ENCODE data around the gene NECAB2. TPM values are rescaled to one million over a fixed set of nuclear protein-coding genes. Genes with fewer than 3 reads are reported as not detected.

NECAB2 gene
- polyA plus RNA-seq, 2 of the 4 experiments (the other 2 are of a cell fraction) = 1.1 to 1.4 TPM

GRCh38 chr16:83980794-83981193 lies 12.8 kb downstream of the NECAB2 start:
- FAIRE-seq = no peak
- TF ChIP-seq EHF (CRISPR knock-in tag; IDR thresholded peaks at IDR 0.05) = no peak
- TF ChIP-seq NFE2L2 (conservative IDR thresholded peaks at IDR 0.05; ENCODE audit: low read length) = no peak
- TF ChIP-seq GATA3 (IDR thresholded peaks at IDR 0.05; ENCODE audit: borderline replicate concordance) = no peak
- no peak for TF ChIP-seq HDAC2 (IDR thresholded peaks at IDR 0.05)
- ChIA-PET CTCF (interaction anchor here (1.2 to 1.3 kb wide), 2 partner anchors 11 to 28 kb away, joined by 3 to 5 read pairs; no protein-coding TSS in a partner anchor), POLR2A (no interaction called here)
- WGBS (ENCODE audit: missing lambda C conversion rate) = 94% methylated on average over 2 of the region's 2 CpGs
- Histone ChIP-seq H3K27ac (no peak overlapping the region), H3K4me1 (no peaks in the 10 kb centered on the region), H3K4me3 (no peak overlapping the region), H3K4me2 (no peak overlapping the region), H3K9me3 (peaks cover 17% of the 10 kb centered on the region; the same call in 2 of the 3 replicates)
- no peak for ATAC-seq
- DNase-seq (ENCODE audit: low read depth in 1 of 2, low spot score in 1 of 2) = no peak

DNA sequence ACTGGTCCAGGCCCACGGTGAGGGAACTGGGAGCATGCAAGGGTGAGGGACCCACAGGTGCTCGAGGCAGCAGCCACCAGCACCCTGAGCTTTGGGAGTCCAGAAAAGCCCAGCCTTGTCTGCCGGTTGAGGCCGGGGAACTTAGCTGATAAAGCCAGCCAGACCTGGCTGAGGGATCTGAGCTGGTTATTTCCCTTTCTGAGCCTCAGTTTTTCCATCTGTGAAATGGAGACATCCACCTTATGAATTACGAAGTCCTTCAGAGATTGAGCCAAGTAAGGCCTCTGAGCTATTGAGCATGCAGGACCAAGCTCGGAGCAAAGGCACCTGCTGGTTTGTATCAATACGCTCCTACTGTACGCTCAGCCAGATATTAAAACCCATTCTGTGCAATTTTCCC lies 13.8 kb downstream of the NECAB2 start:
- Histone ChIP-seq H3K27ac (no peak overlapping the region), H3K4me2 (no peak overlapping the region), H3K4me1 (no peaks in the 10 kb centered on the region), H3K4me3 (no peak overlapping the region), H3K9me3 (peaks cover 17% of the 10 kb centered on the region; the same call in 2 of the 3 replicates)
- 95% methylated on average over 8 of the region's 8 CpGs for WGBS (ENCODE audit: missing lambda C conversion rate)
- ChIA-PET CTCF (interaction anchor here (1.3 to 1.8 kb wide), 2 partner anchors 10 to 28 kb away, joined by 5 read pairs; no protein-coding TSS in a partner anchor), POLR2A (no interaction called here)
- DNase-seq (ENCODE audit: low read depth in 1 of 2, low spot score in 1 of 2) (no peak), ATAC-seq (no peak), FAIRE-seq (no peak)
- no peak for TF ChIP-seq EHF (CRISPR knock-in tag; IDR thresholded peaks at IDR 0.05)
- no peak for TF ChIP-seq CBX8 (IDR thresholded peaks at IDR 0.05)
- no peak for TF ChIP-seq GATA3 (IDR thresholded peaks at IDR 0.05; ENCODE audit: borderline replicate concordance)
- no peak for TF ChIP-seq PHF8 (IDR thresholded peaks at IDR 0.05; ENCODE audit: borderline replicate concordance, low read depth)
- TF ChIP-seq ZSCAN20 (CRISPR knock-in tag; IDR thresholded peaks at IDR 0.05) = no peak
- TF ChIP-seq MAX (IDR thresholded peaks at IDR 0.05) = no peak

- no peak for DNase-seq (ENCODE audit: low read depth in 1 of 2, low spot score in 1 of 2)
- TF ChIP-seq NPAS2 (CRISPR knock-in tag; IDR thresholded peaks at IDR 0.05; ENCODE audit: borderline replicate concordance) (no peak), RNF2 (IDR thresholded peaks at IDR 0.05; ENCODE audit: borderline replicate concordance, low read depth) (no peak), CEBPB (IDR thresholded peaks at IDR 0.05) (no peak), ZSCAN20 (CRISPR knock-in tag; IDR thresholded peaks at IDR 0.05) (no peak)
- POLR2A ChIA-PET = interaction anchor here (0.7 kb wide), 1 partner anchor 104 kb away, joined by 6 read pairs; no protein-coding TSS in a partner anchor
- ATAC-seq = no peak
- no peak for FAIRE-seq
- Histone ChIP-seq H3K4me3 (no peak overlapping the region), H3K4me2 (no peak overlapping the region), H3K4me1 (no peaks in the 10 kb centered on the region), H3K9me3 (peaks cover 5% of the 10 kb centered on the region; the same call in 1 of the 3 replicates), H3K27ac (no peak overlapping the region)
- CTCF ChIA-PET = interaction anchor here (0.9 to 1.8 kb wide), 5 partner anchors 8 to 79 kb away, joined by 3 to 5 read pairs (median 4); no protein-coding TSS in a partner anchor
- 83% methylated on average over 4 of the region's 4 CpGs for WGBS (ENCODE audit: missing lambda C conversion rate)
Measured at GRCh38 chr16:83983491-83983890, 15.4 kb downstream of the NECAB2 start.

GRCh38 chr16:83989300-83989699 lies 21.3 kb downstream of the NECAB2 start:
- Histone ChIP-seq H3K27ac (no peak overlapping the region), H3K4me2 (no peak overlapping the region), H3K4me1 (peaks cover 18% of the 10 kb centered on the region), H3K4me3 (no peak overlapping the region), H3K9me3 (no peaks in the 10 kb centered on the region)
- TF ChIP-seq HDAC2 (IDR thresholded peaks at IDR 0.05) (no peak), HOXB5 (CRISPR knock-in tag; IDR thresholded peaks at IDR 0.05) (no peak), RNF2 (IDR thresholded peaks at IDR 0.05; ENCODE audit: borderline replicate concordance, low read depth) (no peak), ZNF302 (CRISPR knock-in tag; IDR thresholded peaks at IDR 0.05) (no peak), NPAS2 (CRISPR knock-in tag; IDR thresholded peaks at IDR 0.05; ENCODE audit: borderline replicate concordance) (no peak), TP53 (CRISPR knock-in tag; IDR thresholded peaks at IDR 0.05) (no peak), CHD2 (IDR thresholded peaks at IDR 0.05; ENCODE audit: low read length, partially characterized antibody) (no peak), EHF (CRISPR knock-in tag; IDR thresholded peaks at IDR 0.05) (no peak), CHD4 (IDR thresholded peaks at IDR 0.05; ENCODE audit: borderline replicate concordance) (no peak), MAZ (IDR thresholded peaks at IDR 0.05; ENCODE audit: borderline replicate concordance, low read depth, low read length) (no peak), BHLHE40 (IDR thresholded peaks at IDR 0.05; ENCODE audit: low read depth, low read length) (no peak)
- TF ChIP-seq, protein P1, sequence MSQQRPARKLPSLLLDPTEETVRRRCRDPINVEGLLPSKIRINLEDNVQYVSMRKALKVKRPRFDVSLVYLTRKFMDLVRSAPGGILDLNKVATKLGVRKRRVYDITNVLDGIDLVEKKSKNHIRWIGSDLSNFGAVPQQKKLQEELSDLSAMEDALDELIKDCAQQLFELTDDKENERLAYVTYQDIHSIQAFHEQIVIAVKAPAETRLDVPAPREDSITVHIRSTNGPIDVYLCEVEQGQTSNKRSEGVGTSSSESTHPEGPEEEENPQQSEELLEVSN (IDR thresholded peaks at IDR 0.05; ENCODE audit: borderline replicate concordance, low read depth) = no peak
- TF ChIP-seq, protein P2, sequence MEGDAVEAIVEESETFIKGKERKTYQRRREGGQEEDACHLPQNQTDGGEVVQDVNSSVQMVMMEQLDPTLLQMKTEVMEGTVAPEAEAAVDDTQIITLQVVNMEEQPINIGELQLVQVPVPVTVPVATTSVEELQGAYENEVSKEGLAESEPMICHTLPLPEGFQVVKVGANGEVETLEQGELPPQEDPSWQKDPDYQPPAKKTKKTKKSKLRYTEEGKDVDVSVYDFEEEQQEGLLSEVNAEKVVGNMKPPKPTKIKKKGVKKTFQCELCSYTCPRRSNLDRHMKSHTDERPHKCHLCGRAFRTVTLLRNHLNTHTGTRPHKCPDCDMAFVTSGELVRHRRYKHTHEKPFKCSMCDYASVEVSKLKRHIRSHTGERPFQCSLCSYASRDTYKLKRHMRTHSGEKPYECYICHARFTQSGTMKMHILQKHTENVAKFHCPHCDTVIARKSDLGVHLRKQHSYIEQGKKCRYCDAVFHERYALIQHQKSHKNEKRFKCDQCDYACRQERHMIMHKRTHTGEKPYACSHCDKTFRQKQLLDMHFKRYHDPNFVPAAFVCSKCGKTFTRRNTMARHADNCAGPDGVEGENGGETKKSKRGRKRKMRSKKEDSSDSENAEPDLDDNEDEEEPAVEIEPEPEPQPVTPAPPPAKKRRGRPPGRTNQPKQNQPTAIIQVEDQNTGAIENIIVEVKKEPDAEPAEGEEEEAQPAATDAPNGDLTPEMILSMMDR (IDR thresholded peaks at IDR 0.05) = no peak
- FAIRE-seq (no peak), ATAC-seq (no peak), DNase-seq (ENCODE audit: low read depth in 1 of 2, low spot score in 1 of 2) (no peak)
- CTCF ChIA-PET = interaction anchor here (0.8 to 1.4 kb wide), 4 partner anchors 33 to 96 kb away, joined by 3 to 5 read pairs (median 4); no protein-coding TSS in a partner anchor
- POLR2A ChIA-PET = no interaction called here
- WGBS (ENCODE audit: missing lambda C conversion rate) = 93% methylated on average over 8 of the region's 8 CpGs

All from A549 (cell line).